Mesenchymal stem cell (in vitro differentiated cells and primary cell): ENCODE data around the gene ARMH1.

Experiments
- DNase-seq: peaks from one replicate; pipeline ENCODE4 v3.0.0-alpha.2; 2013
- H2AFZ ChIP-seq: one replicate; pipeline ENCODE4 v1.6.1; 2013; ENCODE audit warnings: low read depth, mild to moderate bottlenecking, control low read depth, inconsistent platforms, low read length, moderate library complexity
- H2AK5ac ChIP-seq: 2 replicates; pipeline ENCODE4 v1.6.1; 2013; ENCODE audit warnings: low read length, moderate library complexity, mild to moderate bottlenecking, inconsistent platforms; ENCODE audit not compliant: severe bottlenecking
- H2BK120ac ChIP-seq: one replicate; pipeline ENCODE4 v1.6.1; 2013; ENCODE audit warnings: low read depth, mild to moderate bottlenecking, inconsistent platforms, low read length, moderate library complexity
- H2BK12ac ChIP-seq, 2 experiments: one replicate each; pipeline ENCODE4 v1.6.1; 2013; ENCODE audit warnings: inconsistent platforms in 2 of 2, low read length in 2 of 2, mild to moderate bottlenecking in 2 of 2, moderate library complexity in 2 of 2, control low read depth in 1 of 2
- H2BK15ac ChIP-seq: one replicate; pipeline ENCODE4 v1.6.1; 2013; ENCODE audit warnings: mild to moderate bottlenecking, low read depth, inconsistent platforms; ENCODE audit not compliant: poor library complexity, severe bottlenecking
- H2BK5ac ChIP-seq: 2 replicates; pipeline ENCODE4 v1.6.1; 2013; ENCODE audit warnings: low read depth, mild to moderate bottlenecking, low read length, control low read depth, inconsistent platforms; ENCODE audit not compliant: poor library complexity, severe bottlenecking
- H3K14ac ChIP-seq, 2 experiments: one replicate each; pipeline ENCODE4 v1.6.1; 2013; ENCODE audit warnings: inconsistent platforms in 2 of 2, low read length in 2 of 2, control low read depth in 1 of 2, mild to moderate bottlenecking in 1 of 2, moderate library complexity in 1 of 2
- H3K18ac ChIP-seq, 2 experiments: one replicate each; pipeline ENCODE4 v1.6.1; 2013; ENCODE audit warnings: inconsistent platforms in 2 of 2, low read length in 2 of 2, control low read depth in 1 of 2, low read depth in 1 of 2, mild to moderate bottlenecking in 1 of 2
- H3K23ac ChIP-seq, 2 experiments: one replicate each; pipeline ENCODE4 v1.6.1; 2013; ENCODE audit warnings: inconsistent platforms in 2 of 2, low read length in 2 of 2, mild to moderate bottlenecking in 2 of 2, moderate library complexity in 2 of 2, control low read depth in 1 of 2
- H3K27ac ChIP-seq: 2 replicates; pipeline ENCODE4 v1.5.1; 2013; ENCODE audit warnings: mild to moderate bottlenecking, moderate library complexity, low read length, control low read depth, inconsistent platforms; ENCODE audit not compliant: poor library complexity, severe bottlenecking
- H3K27me3 ChIP-seq, 2 experiments: 2 replicates each; pipeline versions ENCODE4 v1.6.1 to v1.7.0; 2013; ENCODE audit warnings: low read length in 2 of 2, mild to moderate bottlenecking in 2 of 2, moderate library complexity in 2 of 2, control low read depth in 1 of 2, inconsistent platforms in 1 of 2; ENCODE audit not compliant: control insufficient read depth in 1 of 2, insufficient read depth in 1 of 2
- H3K36me3 ChIP-seq, 2 experiments: 2 replicates each; pipeline versions ENCODE4 v1.6.1 to v1.7.0; 2013; ENCODE audit warnings: low read length in 2 of 2, control low read depth in 1 of 2, inconsistent platforms in 1 of 2, low read depth in 1 of 2, mild to moderate bottlenecking in 1 of 2; ENCODE audit not compliant: insufficient read depth in 2 of 2, control insufficient read depth in 1 of 2
- H3K4ac ChIP-seq, 2 experiments: one replicate each; pipeline ENCODE4 v1.6.1; 2013; ENCODE audit warnings: inconsistent platforms in 2 of 2, low read length in 2 of 2, mild to moderate bottlenecking in 2 of 2, moderate library complexity in 2 of 2, control low read depth in 1 of 2, low read depth in 1 of 2
- H3K4me1 ChIP-seq: 2 replicates; pipeline ENCODE4 v1.6.1; 2013; ENCODE audit warnings: low read depth, low read length, control low read depth; ENCODE audit not compliant: control insufficient read depth, insufficient read depth
- H3K4me2 ChIP-seq: 2 replicates; pipeline ENCODE4 v1.6.1; 2013; ENCODE audit warnings: low read length, mild to moderate bottlenecking, inconsistent platforms; ENCODE audit not compliant: poor library complexity, severe bottlenecking
- H3K4me3 ChIP-seq, 2 experiments: 2 replicates each; pipeline versions ENCODE4 v1.5.1 to v1.7.0; 2013; ENCODE audit warnings: low read length in 2 of 2, mild to moderate bottlenecking in 2 of 2, control low read depth in 1 of 2, low read depth in 1 of 2; ENCODE audit not compliant: insufficient read depth in 1 of 2
- H3K79me1 ChIP-seq: replicated peaks from 2 replicates; pipeline ENCODE4 v1.6.1; 2013; ENCODE audit warnings: mild to moderate bottlenecking, control low read depth, low read length, inconsistent platforms; ENCODE audit not compliant: poor library complexity, severe bottlenecking
- H3K9ac ChIP-seq: 2 replicates; pipeline ENCODE4 v1.7.0; 2013; ENCODE audit warnings: mild to moderate bottlenecking, low read length, moderate library complexity
- H3K9me3 ChIP-seq: 2 replicates; pipeline ENCODE4 v1.7.0; 2013; ENCODE audit warnings: mild to moderate bottlenecking, low read length; ENCODE audit not compliant: control insufficient read depth
- H4K8ac ChIP-seq: one replicate; pipeline ENCODE4 v1.6.1; 2013; ENCODE audit warnings: inconsistent platforms, mild to moderate bottlenecking, low read length, moderate library complexity
- H4K91ac ChIP-seq: one replicate; pipeline ENCODE4 v1.6.1; 2013; ENCODE audit warnings: mild to moderate bottlenecking, low read length, inconsistent platforms
- WGBS: methylation state at CpG from one replicate; pipeline ENCODE4 v1.1.7; 2013; ENCODE audit warnings: mixed read lengths; 5-methylcytosine and 5-hydroxymethylcytosine counted together

ARMH1 gene

DNA sequence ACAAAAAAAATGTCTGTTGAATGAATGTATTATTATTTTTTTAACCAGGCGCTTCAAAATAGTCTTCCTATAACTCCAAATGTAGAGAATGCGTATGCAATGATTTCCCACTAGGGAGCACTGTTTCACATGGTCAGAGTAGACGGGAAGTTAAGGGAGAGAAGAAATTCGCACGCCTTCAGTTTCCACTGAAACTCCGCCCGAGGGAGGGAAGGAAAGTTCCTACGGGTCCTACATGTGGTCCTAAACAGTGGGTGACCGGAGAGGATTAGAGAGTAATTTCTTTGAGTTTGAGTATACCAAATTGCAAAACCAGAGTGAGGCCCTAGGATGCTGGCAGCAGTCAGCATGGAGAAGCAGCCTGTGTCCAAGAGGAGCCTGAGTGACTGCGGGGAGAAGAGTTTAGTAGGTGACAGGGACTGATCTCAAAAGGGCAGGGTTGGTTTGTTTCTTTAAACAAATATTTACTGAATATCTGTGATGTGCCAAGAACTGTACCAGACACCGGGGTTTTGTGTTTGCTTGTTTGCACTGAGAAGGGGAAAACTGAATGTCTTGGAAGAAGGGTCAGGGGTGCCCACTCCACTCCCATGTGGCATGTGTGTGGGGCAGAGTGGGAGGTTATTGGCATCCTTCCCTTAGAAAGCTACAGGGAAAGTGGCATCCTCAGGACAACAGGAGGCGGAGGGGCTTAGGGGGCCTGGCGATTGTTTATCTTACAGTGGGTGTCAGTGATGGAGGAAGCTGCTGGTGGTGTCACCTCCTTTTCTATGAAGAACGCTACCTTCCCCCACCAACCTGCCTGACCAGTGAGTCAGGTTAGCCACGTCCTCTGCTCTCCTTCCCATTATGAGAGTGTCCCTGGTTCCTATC is 33.7 kb downstream of the ARMH1 start:
- Histone ChIP-seq H3K27ac (no peak overlapping the region), H4K91ac (no peak overlapping the region), H2BK12ac (no peak overlapping the region), H2AK5ac (no peak overlapping the region), H2BK15ac (no peak overlapping the region), H3K23ac (no peak overlapping the region), H3K14ac (no peak overlapping the region), H3K18ac (no peak overlapping the region), H3K4me1 (peaks cover 6% of the 10 kb centered on the region), H3K9me3 (no peaks in the 10 kb centered on the region), H3K9ac (peak overlapping the region; percentile 82), H3K27me3 (peaks cover 0 to 7% of the 10 kb centered on the region in 2 experiments), H3K79me1 (no peaks in the 10 kb centered on the region), H2AFZ (no peak overlapping the region), H4K8ac (no peak overlapping the region), H3K4me3 (peak overlapping the region in 1 of 2 experiments; percentile 17), H3K4me2 (no peak overlapping the region), H2BK120ac (no peak overlapping the region), H3K36me3 (no peaks in the 10 kb centered on the region), H3K4ac (no peak overlapping the region), H2BK5ac (no peak overlapping the region)
- 54% methylated on average over 13 of the region's 15 CpGs for WGBS
- peak; percentile 63 for DNase-seq

DNA sequence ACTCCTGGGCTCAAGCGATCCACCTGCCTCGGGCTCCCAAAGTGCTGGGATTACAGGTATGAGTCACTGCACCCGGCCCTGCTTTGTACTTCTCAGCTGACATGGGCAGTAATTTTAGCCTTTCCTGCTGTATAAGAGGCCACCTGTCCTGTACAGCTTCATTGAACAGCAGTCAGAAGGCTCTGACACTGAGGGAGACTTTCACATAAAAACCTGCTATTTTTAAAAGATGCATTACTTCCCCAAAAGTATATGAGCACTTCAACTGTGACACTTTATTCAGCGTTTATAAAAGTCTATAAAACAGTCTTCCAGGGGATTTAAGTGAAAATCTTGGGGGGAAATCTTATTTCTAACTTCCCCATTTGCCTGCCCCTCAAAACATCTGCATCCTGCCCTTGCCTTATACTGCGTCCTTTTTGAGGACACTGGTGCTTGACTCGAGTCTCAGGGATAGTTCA is 38.8 kb downstream of the ARMH1 start:
- Histone ChIP-seq H3K27me3 (peaks cover 0 to 7% of the 10 kb centered on the region in 2 experiments), H2BK15ac (no peak overlapping the region), H2AK5ac (no peak overlapping the region), H4K8ac (no peak overlapping the region), H3K18ac (no peak overlapping the region), H3K36me3 (no peaks in the 10 kb centered on the region), H3K4ac (no peak overlapping the region), H3K79me1 (no peaks in the 10 kb centered on the region), H2BK5ac (no peak overlapping the region), H2BK12ac (no peak overlapping the region), H2BK120ac (no peak overlapping the region), H3K9me3 (no peaks in the 10 kb centered on the region), H4K91ac (no peak overlapping the region), H2AFZ (no peak overlapping the region), H3K14ac (no peak overlapping the region), H3K27ac (no peak overlapping the region), H3K4me1 (peaks cover 2% of the 10 kb centered on the region), H3K9ac (no peak overlapping the region), H3K4me3 (no peak overlapping the region), H3K4me2 (no peak overlapping the region), H3K23ac (no peak overlapping the region)
- DNase-seq, result no peak
- WGBS, result 81% methylated on average over 6 of the region's 6 CpGs

- 91% methylated on average over 7 of the region's 7 CpGs for WGBS
These were observed 40.0 kb downstream of the ARMH1 start for GRCh38 chr1:44714532-44714931.

GRCh38 chr1:44714944-44715571 is 40.5 kb downstream of the ARMH1 start:
- Histone ChIP-seq H3K9me3 (no peaks in the 10 kb centered on the region), H2BK5ac (no peak overlapping the region), H3K18ac (no peak overlapping the region), H3K4me1 (peaks cover 4% of the 10 kb centered on the region), H3K27me3 (peaks cover 0 to 7% of the 10 kb centered on the region in 2 experiments), H3K23ac (no peak overlapping the region), H2BK15ac (no peak overlapping the region), H2AK5ac (no peak overlapping the region), H2BK12ac (no peak overlapping the region), H3K4ac (no peak overlapping the region), H2AFZ (no peak overlapping the region), H3K36me3 (no peaks in the 10 kb centered on the region), H3K27ac (no peak overlapping the region), H2BK120ac (no peak overlapping the region), H3K14ac (no peak overlapping the region), H3K4me3 (no peak overlapping the region), H4K8ac (peak overlapping the region; percentile 7), H3K9ac (peak overlapping the region; percentile 17), H3K4me2 (no peak overlapping the region), H3K79me1 (no peaks in the 10 kb centered on the region), H4K91ac (no peak overlapping the region)
- peak; percentile 80 for DNase-seq
- 16% methylated on average over 9 of the region's 9 CpGs for WGBS

More at GRCh38 chr1:44714532-44714931, 40.0 kb downstream of the ARMH1 start:
- Histone ChIP-seq H4K91ac (no peak overlapping the region), H3K4me1 (peaks cover 4% of the 10 kb centered on the region), H2BK120ac (no peak overlapping the region), H3K14ac (no peak overlapping the region), H3K79me1 (no peaks in the 10 kb centered on the region), H3K4ac (no peak overlapping the region), H3K27me3 (peaks cover 0 to 7% of the 10 kb centered on the region in 2 experiments), H3K36me3 (no peaks in the 10 kb centered on the region), H3K4me3 (no peak overlapping the region), H2BK15ac (no peak overlapping the region), H2AFZ (no peak overlapping the region), H2BK12ac (no peak overlapping the region), H3K9ac (no peak overlapping the region), H3K4me2 (no peak overlapping the region), H3K18ac (no peak overlapping the region), H4K8ac (no peak overlapping the region), H3K23ac (no peak overlapping the region), H2BK5ac (no peak overlapping the region), H3K9me3 (no peaks in the 10 kb centered on the region), H2AK5ac (no peak overlapping the region), H3K27ac (no peak overlapping the region)
- no peak for DNase-seq
